HUES6 (cell line): ENCODE measurements around the gene PTPRE.
"Not testable (repeated sequence)": the region's sequence is repeated elsewhere in the genome, so short reads cannot be mapped to it uniquely, and the experiment has no call there.

Source experiments
- H3K27ac ChIP-seq: 2 replicates; pipeline ENCODE4 v1.7.0; 2013; ENCODE audit warnings: low read depth, mild to moderate bottlenecking, low read length, inconsistent platforms
- H3K27me3 ChIP-seq: 2 replicates; pipeline ENCODE4 v1.6.1; 2013; ENCODE audit warnings: low read length; ENCODE audit not compliant: control insufficient read depth, insufficient read depth
- H3K36me3 ChIP-seq: 2 replicates; pipeline ENCODE4 v1.6.1; 2013; ENCODE audit warnings: low read length; ENCODE audit not compliant: control insufficient read depth, insufficient read depth
- H3K4me1 ChIP-seq: 2 replicates; pipeline ENCODE4 v1.6.1; 2013; ENCODE audit warnings: low read length; ENCODE audit not compliant: control insufficient read depth, insufficient read depth
- H3K4me3 ChIP-seq: 2 replicates; pipeline ENCODE4 v1.5.1; 2013; ENCODE audit warnings: low read depth, low read length
- H3K9ac ChIP-seq: one replicate; pipeline ENCODE4 v1.6.1; 2013; ENCODE audit warnings: mild to moderate bottlenecking, low read length
- H3K9me3 ChIP-seq: 2 replicates; pipeline ENCODE4 v1.6.1; 2013; ENCODE audit warnings: low read depth, low read length; ENCODE audit not compliant: control insufficient read depth, insufficient read depth

The PTPRE gene

GRCh38 chr10:127987467-127988380, 80.8 kb downstream of the PTPRE start:
- Histone ChIP-seq H3K9me3 (no peaks in the 10 kb centered on the region), H3K36me3 (no peaks in the 10 kb centered on the region), H3K27me3 (no peaks in the 10 kb centered on the region), H3K4me1 (no peaks in the 10 kb centered on the region), H3K4me3 (no peak overlapping the region), H3K27ac (no peak overlapping the region), H3K9ac (no peak overlapping the region)

- Histone ChIP-seq H3K9me3 (no peaks in the 10 kb centered on the region), H3K9ac (no peak overlapping the region), H3K36me3 (no peaks in the 10 kb centered on the region), H3K27me3 (no peaks in the 10 kb centered on the region), H3K4me1 (no peaks in the 10 kb centered on the region), H3K4me3 (no peak overlapping the region), H3K27ac (no peak overlapping the region)
Observed at GRCh38 chr10:127989481-127990012, 82.6 kb downstream of the PTPRE start.

- H3K4me1 ChIP-seq, H3K27ac ChIP-seq: not testable (repeated sequence)
Observed at GRCh38 chr10:127990132-127990788, 83.4 kb downstream of the PTPRE start.

DNA sequence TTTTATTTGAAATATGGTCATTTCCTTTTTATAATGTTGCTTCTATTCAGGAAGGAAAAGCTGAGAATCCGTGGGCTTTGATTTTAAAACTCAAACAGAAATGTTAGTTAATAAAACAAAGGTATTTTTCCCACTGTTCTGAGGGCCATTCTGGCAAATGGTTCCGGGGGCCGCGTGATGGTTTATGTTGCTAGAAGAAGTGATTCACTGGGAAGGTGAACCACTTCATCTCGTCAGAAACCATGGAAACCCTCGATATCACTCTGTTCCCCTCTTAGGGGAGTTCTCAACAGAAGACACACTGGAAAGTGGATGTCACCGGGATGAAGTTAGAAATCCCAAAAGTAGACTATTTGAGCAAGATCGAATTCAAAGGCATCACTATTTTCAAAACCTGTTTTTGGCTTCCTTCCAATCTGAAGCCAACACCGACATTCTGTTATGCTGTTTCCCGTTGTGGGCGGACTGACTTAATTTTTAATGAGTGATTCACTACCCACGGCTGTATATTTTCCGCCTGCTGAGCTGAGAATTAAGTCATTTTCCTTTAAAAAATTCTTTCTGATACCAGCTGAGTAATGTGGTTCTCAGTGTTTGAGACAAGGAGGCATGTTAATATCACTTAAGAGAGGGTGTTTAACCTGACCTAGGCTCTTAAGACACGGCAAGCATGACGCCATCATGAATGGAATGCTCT, 84.1 kb downstream of the PTPRE start:
- Histone ChIP-seq H3K27ac (no peak overlapping the region), H3K36me3 (no peaks in the 10 kb centered on the region), H3K4me3 (no peak overlapping the region), H3K4me1 (no peaks in the 10 kb centered on the region), H3K27me3 (no peaks in the 10 kb centered on the region), H3K9ac (no peak overlapping the region), H3K9me3 (no peaks in the 10 kb centered on the region)

More at GRCh38 chr10:127990132-127990788, 83.4 kb downstream of the PTPRE start:
- H3K27me3 ChIP-seq, H3K4me3 ChIP-seq, H3K9me3 ChIP-seq, H3K9ac ChIP-seq, H3K36me3 ChIP-seq: not testable (repeated sequence)

- H3K27ac ChIP-seq = no peak overlapping the region
- no peaks in the 10 kb centered on the region for H3K27me3 ChIP-seq
- H3K4me1 ChIP-seq = no peaks in the 10 kb centered on the region
- no peaks in the 10 kb centered on the region for H3K36me3 ChIP-seq
- no peaks in the 10 kb centered on the region for H3K9me3 ChIP-seq
- no peak overlapping the region for H3K4me3 ChIP-seq
- no peak overlapping the region for H3K9ac ChIP-seq
Observed at GRCh38 chr10:127991543-127992255, 84.8 kb downstream of the PTPRE start.

GRCh38 chr10:127992376-127992775, 85.5 kb downstream of the PTPRE start:
- H3K9ac ChIP-seq = no peak overlapping the region
- H3K27me3 ChIP-seq = no peaks in the 10 kb centered on the region
- H3K4me3 ChIP-seq = no peak overlapping the region
- H3K27ac ChIP-seq = no peak overlapping the region
- H3K36me3 ChIP-seq = no peaks in the 10 kb centered on the region
- H3K9me3 ChIP-seq = no peaks in the 10 kb centered on the region
- no peaks in the 10 kb centered on the region for H3K4me1 ChIP-seq

- H3K9ac ChIP-seq = no peak overlapping the region
- H3K9me3 ChIP-seq = no peaks in the 10 kb centered on the region
- no peaks in the 10 kb centered on the region for H3K4me1 ChIP-seq
- no peak overlapping the region for H3K4me3 ChIP-seq
- no peak overlapping the region for H3K27ac ChIP-seq
- H3K36me3 ChIP-seq = no peaks in the 10 kb centered on the region
- no peaks in the 10 kb centered on the region for H3K27me3 ChIP-seq
Observed at GRCh38 chr10:127993056-127993690, 86.3 kb downstream of the PTPRE start.

GRCh38 chr10:127995939-127996338, 89.0 kb downstream of the PTPRE start:
- H3K27ac ChIP-seq = no peak overlapping the region
- H3K27me3 ChIP-seq = peaks cover 8% of the 10 kb centered on the region; the same call in 1 of the 2 replicates
- no peaks in the 10 kb centered on the region for H3K9me3 ChIP-seq
- H3K4me3 ChIP-seq = no peak overlapping the region
- H3K9ac ChIP-seq = no peak overlapping the region
- no peaks in the 10 kb centered on the region for H3K36me3 ChIP-seq
- no peaks in the 10 kb centered on the region for H3K4me1 ChIP-seq

DNA sequence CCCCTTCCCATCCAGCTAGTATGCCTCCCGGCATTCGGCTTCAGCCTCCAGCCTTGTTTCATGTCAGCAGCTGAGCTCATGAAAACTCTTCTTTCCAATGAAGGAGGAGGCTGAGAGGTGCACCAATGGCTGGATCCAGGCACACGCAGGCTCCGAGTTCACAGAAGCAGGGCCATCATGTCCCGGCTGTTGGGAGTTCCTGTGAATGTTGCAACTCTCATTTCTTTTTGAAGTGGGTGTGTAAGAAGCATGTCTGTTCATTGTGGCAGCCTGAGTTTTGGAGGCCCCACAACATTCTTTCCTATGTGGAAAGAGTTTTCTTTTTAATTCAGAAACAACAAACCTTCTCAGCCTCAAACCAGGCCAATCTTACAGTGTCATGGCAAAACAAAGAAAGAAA, 89.7 kb downstream of the PTPRE start:
- Histone ChIP-seq H3K27ac (no peak overlapping the region), H3K9ac (no peak overlapping the region), H3K9me3 (no peaks in the 10 kb centered on the region), H3K4me1 (no peaks in the 10 kb centered on the region), H3K36me3 (no peaks in the 10 kb centered on the region), H3K4me3 (no peak overlapping the region), H3K27me3 (peaks cover 8% of the 10 kb centered on the region; the same call in 1 of the 2 replicates)

DNA sequence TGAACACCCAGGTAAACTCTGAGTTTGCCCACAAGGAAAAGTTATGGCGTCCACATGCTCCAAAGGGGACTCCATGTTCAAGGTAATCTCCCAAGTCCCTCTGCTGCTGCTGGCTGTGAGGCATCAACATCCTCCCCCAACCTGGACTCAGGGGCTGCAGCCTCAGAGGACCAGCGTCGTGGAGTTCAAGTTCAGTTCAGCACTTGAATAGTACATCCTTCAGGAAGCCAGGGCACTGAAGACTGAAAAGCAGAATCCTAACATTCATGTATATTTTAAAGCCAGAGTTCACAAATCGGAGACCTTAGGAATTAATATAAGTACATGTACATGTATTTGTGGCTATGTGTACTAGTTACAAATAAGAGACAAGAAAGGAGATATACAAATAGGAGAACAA, 90.4 kb downstream of the PTPRE start:
- Histone ChIP-seq H3K27ac (no peak overlapping the region), H3K4me3 (no peak overlapping the region), H3K4me1 (no peaks in the 10 kb centered on the region), H3K9ac (no peak overlapping the region), H3K9me3 (no peaks in the 10 kb centered on the region), H3K27me3 (peaks cover 8% of the 10 kb centered on the region; the same call in 1 of the 2 replicates), H3K36me3 (no peaks in the 10 kb centered on the region)
